HEK293 (cell line): ENCODE measurements around the gene CHD2.
A peak's percentile ranks its signal among the peaks of the same experiment; 100 is the strongest.

Experiments
- CTCF ChIA-PET: fragments of 350-600 bp; formaldehyde crosslinking; extraction: SDS; loops from one replicate; lab custom pipeline; 2021; ENCODE audit warnings: antibody characterized with exemption; lab: Yijun Ruan, JAX
- POLR2A ChIA-PET: fragments of 300-600 bp; formaldehyde crosslinking; extraction: SDS; loops from one replicate; lab custom pipeline; 2020; ENCODE audit warnings: antibody characterized with exemption, inconsistent platforms; lab: Yijun Ruan, JAX
- H3K27ac ChIP-seq: fragments of 200-500 bp; sonication (Bioruptor generic); 2 replicates; pipeline ENCODE4 v1.5.1; 2014; ENCODE audit warnings: low read depth, low read length, control low read depth, inconsistent platforms; ENCODE audit errors: extremely low read depth
- H3K36me3 ChIP-seq, 2 experiments: fragments of 200-500 bp in 1 of 2; sonication (Bioruptor generic) in 1 of 2; 1 replicate in 1 of 2; 2 replicates in 1 of 2; pipeline ENCODE4 v1.5.1; 2014 to 2017; ENCODE audit warnings: inconsistent platforms in 2 of 2, low read length in 2 of 2; ENCODE audit not compliant: control insufficient read depth in 2 of 2, insufficient read depth in 1 of 2
- H3K4me1 ChIP-seq: fragments of 200-500 bp; sonication (Bioruptor generic); 2 replicates; pipeline ENCODE4 v1.5.1; 2014; ENCODE audit warnings: mild to moderate bottlenecking, low read length, inconsistent platforms; ENCODE audit not compliant: control insufficient read depth, insufficient read depth
- H3K4me3 ChIP-seq: 2 replicates; pipeline ENCODE4 v1.5.1; 2011; ENCODE audit warnings: low read depth, mild to moderate bottlenecking, control low read depth, low read length, moderate library complexity
- H3K9me3 ChIP-seq: fragments of 200-500 bp; sonication (Bioruptor generic); 2 replicates; pipeline ENCODE4 v1.5.1; 2014; ENCODE audit warnings: low read depth, low read length, inconsistent platforms; ENCODE audit not compliant: control insufficient read depth, insufficient read depth
- PRDM4 ChIP-seq: fragments of 450-650 bp; formaldehyde crosslinking; IDR thresholded peaks from 2 replicates; pipeline ENCODE4 v1.5.1; 2017; ENCODE audit warnings: missing biosample characterization, missing genetic modification characterization
- PRDM6 ChIP-seq: fragments of 450-650 bp; formaldehyde crosslinking; IDR thresholded peaks from 2 replicates; pipeline ENCODE4 v1.5.1; 2017; ENCODE audit warnings: missing biosample characterization, missing genetic modification characterization
- SCRT1 ChIP-seq: fragments of 450-650 bp; formaldehyde crosslinking; IDR thresholded peaks from 2 replicates; pipeline ENCODE4 v1.5.1; 2016; ENCODE audit warnings: missing biosample characterization, missing genetic modification characterization, borderline replicate concordance
- ZNF112 ChIP-seq: fragments of 450-650 bp; formaldehyde crosslinking; IDR thresholded peaks from 2 replicates; pipeline ENCODE4 v1.5.0; 2017; ENCODE audit warnings: missing biosample characterization, missing genetic modification characterization
- ZNF140 ChIP-seq: fragments of 450-650 bp; formaldehyde crosslinking; IDR thresholded peaks from 2 replicates; pipeline ENCODE4 v1.5.1; 2016; ENCODE audit warnings: missing biosample characterization, missing genetic modification characterization
- ZNF18 ChIP-seq: fragments of 450-650 bp; formaldehyde crosslinking; IDR thresholded peaks from 2 replicates; pipeline ENCODE4 v1.5.1; 2016; ENCODE audit warnings: missing biosample characterization, missing genetic modification characterization
- ZNF184 ChIP-seq: fragments of 450-650 bp; IDR thresholded peaks from 2 replicates; pipeline ENCODE4 v1.5.1; 2018; ENCODE audit warnings: missing biosample characterization, mild to moderate bottlenecking, missing genetic modification characterization
- ZNF26 ChIP-seq: fragments of 450-650 bp; formaldehyde crosslinking; IDR thresholded peaks from 2 replicates; pipeline ENCODE4 v1.5.1; 2016; ENCODE audit warnings: missing biosample characterization, missing genetic modification characterization
- ZNF324 ChIP-seq: fragments of 450-650 bp; formaldehyde crosslinking; IDR thresholded peaks from 2 replicates; pipeline ENCODE4 v1.5.1; 2016; ENCODE audit warnings: missing biosample characterization, missing genetic modification characterization
- ZNF549 ChIP-seq: fragments of 450-650 bp; IDR thresholded peaks from 2 replicates; pipeline ENCODE4 v1.5.1; 2018; ENCODE audit warnings: missing biosample characterization, missing genetic modification characterization, mild to moderate bottlenecking, inconsistent platforms, moderate library complexity
- ZNF558 ChIP-seq: fragments of 450-650 bp; formaldehyde crosslinking; IDR thresholded peaks from 2 replicates; pipeline ENCODE4 v1.5.1; 2016; ENCODE audit warnings: missing biosample characterization, missing genetic modification characterization
- ZNF600 ChIP-seq: fragments of 450-650 bp; formaldehyde crosslinking; IDR thresholded peaks from 2 replicates; pipeline ENCODE4 v1.5.1; 2016; ENCODE audit warnings: missing biosample characterization, missing genetic modification characterization
- ZNF658 ChIP-seq: fragments of 450-650 bp; formaldehyde crosslinking; IDR thresholded peaks from 2 replicates; pipeline ENCODE4; 2016; ENCODE audit warnings: missing biosample characterization, missing genetic modification characterization
- ZNF701 ChIP-seq: fragments of 450-650 bp; formaldehyde crosslinking; IDR thresholded peaks from 2 replicates; pipeline ENCODE4 v1.5.1; 2016; ENCODE audit warnings: missing biosample characterization, missing genetic modification characterization
- ZNF791 ChIP-seq: fragments of 450-650 bp; formaldehyde crosslinking; IDR thresholded peaks from 2 replicates; pipeline ENCODE4 v1.5.1; 2016; ENCODE audit warnings: missing biosample characterization, missing genetic modification characterization
- ZNF792 ChIP-seq: fragments of 450-650 bp; formaldehyde crosslinking; IDR thresholded peaks from 2 replicates; pipeline ENCODE4 v1.5.1; 2016; ENCODE audit warnings: missing biosample characterization, missing genetic modification characterization

Gene CHD2

GRCh38 chr15:92909136-92909781, 9.1 kb downstream of the CHD2 start:
- Histone ChIP-seq H3K27ac (no peak overlapping the region), H3K4me1 (peaks cover 65% of the 10 kb centered on the region), H3K9me3 (no peaks in the 10 kb centered on the region), H3K4me3 (no peak overlapping the region)
- ChIA-PET POLR2A (interaction anchor here (0.6 to 4.4 kb wide), 5 partner anchors 10 to 1944 kb away, joined by 3 to 58 read pairs (median 6); partner anchors contain the start of gene CHD2), CTCF (interaction anchor here (0.6 to 7.5 kb wide), 6 partner anchors 7 to 112 kb away, joined by 3 to 65 read pairs (median 8); no protein-coding TSS in a partner anchor)
- TF ChIP-seq SCRT1 (tag by site-specific recombination) (0 out of 2 replicates have a peak, but pooled peaks have one; percentile 14), ZNF140 (no peak), ZNF26 (tag by site-specific recombination) (no peak), ZNF18 (tag by site-specific recombination) (peak; percentile 78; the same call in 1 of the 2 replicates)
- TF ChIP-seq, all 188 proteins: peak for 2
- H3K36me3 ChIP-seq = peaks cover 3 to 4% of the 10 kb centered on the region in 2 experiments; a peak in 2 of 3 replicates

GRCh38 chr15:92910451-92910850, 10.3 kb downstream of the CHD2 start:
- H3K27ac ChIP-seq = 0 out of 2 replicates have a peak overlapping the region, but pooled peaks have one; percentile 5
- no peak for TF ChIP-seq ZNF701 (tag by site-specific recombination)
- TF ChIP-seq ZNF549 (tag by site-specific recombination) = no peak
- TF ChIP-seq ZNF324 (tag by site-specific recombination) = no peak
- no peak for TF ChIP-seq ZNF112 (tag by site-specific recombination)
- TF ChIP-seq ZNF184 = no peak
- TF ChIP-seq PRDM4 (tag by site-specific recombination) = no peak
- no peak for TF ChIP-seq ZNF791 (tag by site-specific recombination)
- TF ChIP-seq PRDM6 (tag by site-specific recombination) = no peak
- TF ChIP-seq ZNF792 (tag by site-specific recombination) = no peak
- TF ChIP-seq ZNF558 (tag by site-specific recombination) = 0 out of 2 replicates have a peak, but pooled peaks have one; percentile 43
- TF ChIP-seq ZNF600 (tag by site-specific recombination) = 0 out of 2 replicates have a peak, but pooled peaks have one; percentile 29
- no peak for TF ChIP-seq ZNF658 (tag by site-specific recombination)
- no peaks in the 10 kb centered on the region for H3K9me3 ChIP-seq
- H3K36me3 ChIP-seq = peaks cover 3 to 4% of the 10 kb centered on the region in 2 experiments; a peak in 2 of 3 replicates
- ChIA-PET POLR2A (interaction anchor here (0.7 to 4.4 kb wide), 2 partner anchors 21 to 28 kb away, joined by 3 to 58 read pairs; no protein-coding TSS in a partner anchor), CTCF (interaction anchor here (4.2 kb wide), 1 partner anchor 113 kb away, joined by 31 read pairs; no protein-coding TSS in a partner anchor)
- no peak overlapping the region for H3K4me3 ChIP-seq
- H3K4me1 ChIP-seq = peaks cover 65% of the 10 kb centered on the region
